ENCODE data around the gene NOXA1.

- TF ChIP-seq CTCF (IDR thresholded peaks at IDR 0.05) (no peak), POLR2A (IDR thresholded peaks at IDR 0.05) (no peak)
Observed at GRCh38 chr9:137374131-137374845, 48.9 kb upstream of the NOXA1 start.

All from right lobe of liver (tissue), 4 donors.